ACHN (cell line): Measurements from ENCODE around the gene USE1.

Experiments
- DNase-seq: peaks from one replicate; pipeline ENCODE4 v3.0.0-alpha.2; 2015
- in situ Hi-C: cut with HindIII; loops from 2 replicates; pipeline ENCODE4 v1.10.0; 2017; ENCODE audit warnings: low sequenced_read_pairs, low pct_ligation_motif_present, low pct_unique_long_range_greater_than_20kb

The USE1 gene

GRCh38 chr19:17268754-17269153 is 53.6 kb downstream of the USE1 start:
- in situ Hi-C loops, result no loop called here
- no peak for DNase-seq
